IMR-90 (cell line): ENCODE results near the gene WWP2. TPM values are rescaled to one million over a fixed set of nuclear protein-coding genes. Genes with fewer than 3 reads are reported as not detected.

Source experiments
- ATAC-seq: fragments of 200-7000 bp; cut with Tn5 transposase; 2 replicates; pipeline ENCODE4 v1.9.1; 2020; ENCODE audit warnings: low read depth, mild to moderate bottlenecking, moderate library complexity
- BruUV-seq: library from RNA; stranded (reverse); fragments of 400-500 nt; replicated peaks from 2 replicates; lab custom pipeline; 2021; lab: Mats Ljungman, UMichigan
- CTCF ChIA-PET: fragments of 300-600 bp; formaldehyde crosslinking; extraction: SDS; loops from one replicate; lab custom pipeline; 2021; ENCODE audit warnings: antibody characterized with exemption; lab: Yijun Ruan, JAX
- POLR2A ChIA-PET: fragments of 300-600 bp; sonication (Branson Sonifier 250); formaldehyde crosslinking; loops from one replicate; lab custom pipeline; 2022; ENCODE audit warnings: antibody characterized with exemption; ENCODE audit not compliant: unreplicated experiment; lab: Charles Lee
- DNase-seq: peaks from one replicate; pipeline ENCODE4 v3.0.0; 2013
- H2AFZ ChIP-seq: replicated peaks from 2 replicates; pipeline ENCODE3; 2013; ENCODE audit warnings: low read length, mild to moderate bottlenecking; ENCODE audit not compliant: poor library complexity
- H2AK5ac ChIP-seq: 2 replicates; pipeline ENCODE4 v1.6.1; 2013; ENCODE audit warnings: low read depth, low read length, inconsistent platforms
- H2AK9ac ChIP-seq: replicated peaks from 2 replicates; pipeline ENCODE3; 2013; ENCODE audit warnings: mild to moderate bottlenecking, low read depth, low read length, moderate library complexity; ENCODE audit not compliant: poor library complexity
- H2BK120ac ChIP-seq: 2 replicates; pipeline ENCODE4 v1.6.1; 2013; ENCODE audit warnings: low read depth, low read length, inconsistent platforms
- H2BK15ac ChIP-seq: 3 replicates; pipeline ENCODE4 v1.6.1; 2013; ENCODE audit warnings: low read depth, low read length, inconsistent platforms
- H2BK20ac ChIP-seq: 2 replicates; pipeline ENCODE4 v1.6.1; 2013; ENCODE audit warnings: low read depth, mild to moderate bottlenecking, inconsistent platforms, low read length, moderate library complexity
- H2BK5ac ChIP-seq: 2 replicates; pipeline ENCODE4 v1.6.1; 2013; ENCODE audit warnings: mild to moderate bottlenecking, low read depth, low read length, inconsistent platforms; ENCODE audit not compliant: poor library complexity, severe bottlenecking
- H3K14ac ChIP-seq: replicated peaks from 2 replicates; pipeline ENCODE4 v1.6.1; 2013; ENCODE audit warnings: low read depth, low read length, inconsistent platforms
- H3K18ac ChIP-seq: 2 replicates; pipeline ENCODE4 v1.6.1; 2013; ENCODE audit warnings: low read depth, low read length, control low read depth
- H3K23ac ChIP-seq: 2 replicates; pipeline ENCODE4 v1.6.1; 2013; ENCODE audit warnings: low read depth, low read length, inconsistent platforms
- H3K27ac ChIP-seq: 2 replicates; pipeline ENCODE4 v1.5.1; 2013; ENCODE audit warnings: mild to moderate bottlenecking, control low read depth, low read length; ENCODE audit not compliant: insufficient read depth
- H3K27me3 ChIP-seq: 2 replicates; pipeline ENCODE4 v1.6.1; 2013; ENCODE audit warnings: low read length; ENCODE audit not compliant: control insufficient read depth, insufficient read depth
- H3K36me3 ChIP-seq: 2 replicates; pipeline ENCODE4 v1.6.1; 2013; ENCODE audit warnings: low read length, mixed read lengths; ENCODE audit not compliant: control insufficient read depth, insufficient read depth
- H3K4ac ChIP-seq: 2 replicates; pipeline ENCODE4 v1.6.1; 2013; ENCODE audit warnings: low read depth, low read length, inconsistent platforms
- H3K4me1 ChIP-seq: 2 replicates; pipeline ENCODE4 v1.6.1; 2013; ENCODE audit warnings: low read length, mixed read lengths; ENCODE audit not compliant: control insufficient read depth, insufficient read depth
- H3K4me2 ChIP-seq: 2 replicates; pipeline ENCODE4 v1.6.1; 2013; ENCODE audit warnings: low read depth, mild to moderate bottlenecking, control low read depth, low read length, moderate library complexity
- H3K4me3 ChIP-seq: 2 replicates; pipeline ENCODE4 v1.5.1; 2013; ENCODE audit warnings: low read depth, mild to moderate bottlenecking, control low read depth, low read length, moderate library complexity; ENCODE audit not compliant: insufficient read depth
- H3K56ac ChIP-seq: 2 replicates; pipeline ENCODE4 v1.6.1; 2013; ENCODE audit warnings: low read length, inconsistent platforms; ENCODE audit not compliant: insufficient read depth; ENCODE audit errors: extremely low read depth
- H3K79me1 ChIP-seq, 2 experiments: 2 replicates each; pipeline ENCODE4 v1.6.1; 2013; ENCODE audit warnings: low read length in 2 of 2, inconsistent platforms in 1 of 2, low read depth in 1 of 2
- H3K9ac ChIP-seq: 2 replicates; pipeline ENCODE4 v1.6.1; 2013; ENCODE audit warnings: low read depth, low read length, control low read depth
- H3K9me1 ChIP-seq: 2 replicates; pipeline ENCODE4 v1.6.1; 2013; ENCODE audit warnings: low read length, inconsistent platforms; ENCODE audit not compliant: insufficient read depth
- H3K9me3 ChIP-seq: 2 replicates; pipeline ENCODE4 v1.6.1; 2013; ENCODE audit warnings: low read length; ENCODE audit not compliant: control insufficient read depth, insufficient read depth
- H4K20me1 ChIP-seq: 2 replicates; pipeline ENCODE4 v1.6.1; 2013; ENCODE audit warnings: low read length, inconsistent platforms; ENCODE audit not compliant: insufficient read depth
- H4K5ac ChIP-seq: 2 replicates; pipeline ENCODE4 v1.6.1; 2013; ENCODE audit warnings: mild to moderate bottlenecking, low read depth, low read length, control low read depth
- H4K8ac ChIP-seq, 2 experiments: 2 replicates each; pipeline ENCODE4 v1.6.1; 2013; ENCODE audit warnings: low read depth in 2 of 2, low read length in 2 of 2, control low read depth in 1 of 2, inconsistent platforms in 1 of 2
- H4K91ac ChIP-seq: 2 replicates; pipeline ENCODE4 v1.6.1; 2013; ENCODE audit warnings: low read depth, low read length, inconsistent platforms; ENCODE audit not compliant: insufficient read depth
- ELK1 ChIP-seq: fragments of 150-350 bp; IDR thresholded peaks from 2 replicates; pipeline ENCODE4 v1.6.1; 2016; ENCODE audit warnings: low read depth, mild to moderate bottlenecking, low read length, moderate library complexity, borderline replicate concordance
- FOS ChIP-seq: fragments of 150-350 bp; IDR thresholded peaks from 2 replicates; pipeline ENCODE4 v1.6.1; 2016; ENCODE audit warnings: low read depth, low read length
- MAFK ChIP-seq: IDR thresholded peaks from 2 replicates; pipeline ENCODE4 v1.6.1; 2012; ENCODE audit warnings: low read depth, low read length, improper control_type of control experiment
- MAZ ChIP-seq: IDR thresholded peaks from 2 replicates; pipeline ENCODE4 v1.6.1; 2012; ENCODE audit warnings: low read depth, mild to moderate bottlenecking, low read length, improper control_type of control experiment, moderate library complexity, borderline replicate concordance
- RFX5 ChIP-seq: IDR thresholded peaks from 2 replicates; pipeline ENCODE4 v1.8.0; 2012; ENCODE audit warnings: low read depth, mild to moderate bottlenecking, low read length, moderate library complexity
- SMC3 ChIP-seq: fragments of 150-350 bp; IDR thresholded peaks from 2 replicates; pipeline ENCODE4 v1.6.1; 2016; ENCODE audit warnings: low read depth, mild to moderate bottlenecking, antibody characterized with exemption, low read length, moderate library complexity
- WGBS, 2 experiments: methylation state at CpG; one replicate each; pipeline versions ENCODE4 v1.1.5 to v1.1.7; 2013; ENCODE audit warnings: missing lambda C conversion rate in 2 of 2; ENCODE audit not compliant: insufficient read length in 1 of 2; ENCODE audit errors: extremely low coverage in 2 of 2; 5-methylcytosine and 5-hydroxymethylcytosine counted together
- dilution Hi-C: fragments of 300-500 bp; cut with HindIII; formaldehyde crosslinking; loops from one replicate; pipeline ENCODE4 v1.14.3; 2018; ENCODE audit warnings: low sequenced_read_pairs; ENCODE audit not compliant: unreplicated experiment
- in situ Hi-C: fragments of 300-500 bp; cut with MboI; formaldehyde crosslinking; loops from 3 replicates; pipeline ENCODE4 v1.14.3; 2019; ENCODE audit warnings: low sequenced_read_pairs, inconsistent platforms, mixed read lengths
- intact Hi-C: fragments of 100-400 bp; cut with micrococcal nuclease; formaldehyde crosslinking; loops from 2 replicates; pipeline ENCODE4 v1.10.0; 2022
- polyA plus RNA-seq, 3 experiments: library from polyadenylated mRNA; depleted of rRNA; stranded (reverse); fragments of >200 nt; gene quantifications; 2 replicates each; pipeline ENCODE4 v1.2.3, GENCODE V29; 2012; ENCODE audit warnings: low replicate concordance in 1 of 3
- total RNA-seq: library from RNA; depleted of rRNA; stranded (reverse); fragments of >200 nt; gene quantifications from 2 replicates; pipeline ENCODE4 v1.2.3, GENCODE V29; 2012

The WWP2 gene
- total and polyA plus RNA-seq, 2 of the 4 experiments (the other 2 are of a cell fraction), result 12.7 to 13.7 TPM

GRCh38 chr16:69768666-69769065 is 6.5 kb downstream of the WWP2 start:
- Histone ChIP-seq H3K4ac (no peak overlapping the region), H4K8ac (no peak overlapping the region), H4K20me1 (no peaks in the 10 kb centered on the region; the same call in 1 of the 2 replicates), H4K91ac (no peak overlapping the region), H3K9ac (no peak overlapping the region), H2AFZ (no peak overlapping the region), H2AK5ac (no peak overlapping the region), H2AK9ac (no peak overlapping the region), H3K36me3 (no peaks in the 10 kb centered on the region), H3K56ac (no peak overlapping the region), H2BK5ac (no peak overlapping the region), H3K4me1 (peaks cover 2% of the 10 kb centered on the region; the same call in 1 of the 2 replicates), H2BK15ac (no peak overlapping the region), H2BK20ac (no peak overlapping the region), H3K27ac (no peak overlapping the region), H3K4me3 (no peak overlapping the region), H3K9me1 (0 out of 2 replicates have a peak, but pooled peaks cover 3% of the 10 kb centered on the region), H3K23ac (no peak overlapping the region), H4K5ac (no peak overlapping the region), H3K4me2 (no peak overlapping the region), H2BK120ac (no peak overlapping the region), H3K27me3 (no peaks in the 10 kb centered on the region), H3K14ac (no peak overlapping the region), H3K9me3 (no peaks in the 10 kb centered on the region), H3K79me1 (peaks cover 44 to 56% of the 10 kb centered on the region in 2 experiments), H3K18ac (no peak overlapping the region)
- POLR2A ChIA-PET, result no interaction called here
- BruUV-seq, result no TSS peak
- TF ChIP-seq MAFK (no peak), SMC3 (no peak), FOS (no peak), MAZ (no peak), RFX5 (no peak), ELK1 (no peak)
- 50% methylated on average over 2 of the region's 6 CpGs; no CpG with 5 or more reads in 1 of the 2 experiments for WGBS, 2 experiments
- CTCF ChIA-PET, result no interaction called here
- in situ Hi-C loops (no loop called here), intact Hi-C loops (no loop called here), dilution Hi-C loops (no loop called here)
- DNase-seq (no peak), ATAC-seq (no peak)
